ENCODE measurements around the gene TMEM178B.
"Not testable (repeated sequence)": the region's sequence is repeated elsewhere in the genome, so short reads cannot be mapped to it uniquely, and the experiment has no call there.

TMEM178B gene

DNA sequence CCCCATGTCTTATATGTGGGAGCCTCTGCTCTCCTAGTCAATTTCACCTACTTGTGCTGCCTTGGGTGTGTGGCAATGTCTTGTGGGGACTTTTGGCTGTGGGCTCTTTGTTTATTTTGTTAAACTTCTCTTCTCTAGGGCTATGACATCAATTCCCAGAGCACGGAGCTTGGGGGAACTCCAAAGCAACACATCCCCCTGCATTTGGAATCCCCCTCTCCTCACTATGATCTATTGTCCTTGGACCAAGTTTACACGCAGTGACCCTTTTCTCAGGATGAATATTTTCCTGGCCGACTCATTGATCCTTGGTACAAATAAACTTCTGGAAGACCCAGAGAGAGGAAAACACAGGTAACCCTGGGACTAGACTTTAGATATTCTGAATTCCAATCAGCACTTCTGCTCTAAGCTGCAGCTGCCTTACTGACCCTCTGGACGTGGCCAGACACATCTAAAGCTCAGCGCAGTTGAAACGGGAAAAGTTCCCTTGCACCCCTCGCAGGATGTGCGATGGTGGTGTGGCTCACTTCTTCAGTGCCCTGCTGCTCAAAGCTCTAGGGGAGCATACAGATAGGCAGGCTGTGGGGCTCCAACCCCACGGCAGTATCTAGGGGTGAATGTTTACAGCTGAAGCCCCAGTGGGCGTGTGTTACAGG, 110.8 kb downstream of the TMEM178B start:
- DNase-seq (ENCODE audit: low spot score): no peak

DNA sequence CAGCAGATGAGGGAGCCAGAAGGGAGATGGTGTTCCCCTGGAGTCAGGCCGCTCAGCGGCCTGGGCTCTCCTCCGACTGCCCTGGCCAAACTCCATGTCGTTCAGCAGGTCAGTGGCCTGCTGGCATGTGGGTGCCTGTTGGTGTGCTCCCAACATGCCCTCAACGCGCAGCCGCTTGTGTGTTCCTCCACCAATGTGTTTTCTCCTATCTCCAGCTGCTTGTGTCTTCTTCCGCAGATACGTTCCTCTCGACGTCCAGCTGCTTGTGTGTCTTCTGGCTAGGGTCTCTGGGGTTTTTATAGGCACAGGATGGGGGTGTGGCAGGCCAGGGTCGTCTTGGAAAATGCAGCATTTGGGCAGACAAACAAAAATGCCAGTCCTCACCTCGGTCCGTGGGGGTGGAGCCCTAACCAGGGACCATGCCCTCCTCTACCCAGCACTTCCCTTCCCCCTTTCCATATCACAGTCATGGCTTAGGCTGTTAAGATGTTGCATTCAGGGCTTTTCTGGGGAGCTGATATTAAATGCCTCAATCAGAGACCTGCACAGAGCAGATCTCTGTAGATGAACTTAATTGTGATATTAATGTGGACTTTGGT, 111.6 kb downstream of the TMEM178B start:
- DNase-seq (ENCODE audit: low spot score): no peak

DNA sequence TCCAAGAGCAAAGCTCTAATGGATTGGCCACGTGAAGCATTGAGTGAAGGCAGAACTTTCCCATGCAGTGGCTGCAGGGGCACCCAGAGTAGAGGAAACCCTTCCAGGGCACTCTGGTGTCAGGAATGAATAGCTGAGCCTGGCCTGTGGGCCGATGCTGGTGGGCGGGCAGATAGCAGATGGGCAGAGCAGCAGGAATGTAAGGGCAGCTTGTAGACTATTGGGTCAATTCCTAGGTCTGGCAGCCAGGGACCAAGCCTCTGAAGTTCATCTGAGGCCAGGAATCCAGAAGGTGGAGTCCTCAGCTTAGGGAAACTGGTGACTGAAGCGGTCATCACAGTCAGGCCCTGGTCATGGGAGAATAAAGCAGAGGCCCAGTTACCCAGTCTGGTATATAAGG, 115.4 kb downstream of the TMEM178B start:
- no peak for DNase-seq (ENCODE audit: low spot score)

DNA sequence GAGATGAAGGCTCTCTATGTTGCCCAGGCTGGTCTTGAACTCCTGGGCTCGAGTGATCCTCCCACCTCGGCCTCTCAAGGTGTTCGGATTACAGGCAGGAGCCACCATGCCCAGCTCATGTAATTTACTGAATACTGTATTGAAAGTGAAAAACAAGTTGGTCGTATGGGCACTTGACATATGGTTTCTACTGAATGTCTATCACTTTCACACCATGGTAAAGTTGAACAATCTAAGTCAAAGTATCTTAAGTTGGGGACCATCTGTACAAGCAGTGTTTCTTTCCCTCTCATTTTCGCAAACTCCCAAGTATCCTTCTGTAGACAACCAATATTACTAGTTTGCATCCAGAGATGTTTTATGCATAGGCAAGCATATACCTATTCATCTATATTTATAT, 116.6 kb downstream of the TMEM178B start:
- no peak for DNase-seq (ENCODE audit: low spot score)

DNA sequence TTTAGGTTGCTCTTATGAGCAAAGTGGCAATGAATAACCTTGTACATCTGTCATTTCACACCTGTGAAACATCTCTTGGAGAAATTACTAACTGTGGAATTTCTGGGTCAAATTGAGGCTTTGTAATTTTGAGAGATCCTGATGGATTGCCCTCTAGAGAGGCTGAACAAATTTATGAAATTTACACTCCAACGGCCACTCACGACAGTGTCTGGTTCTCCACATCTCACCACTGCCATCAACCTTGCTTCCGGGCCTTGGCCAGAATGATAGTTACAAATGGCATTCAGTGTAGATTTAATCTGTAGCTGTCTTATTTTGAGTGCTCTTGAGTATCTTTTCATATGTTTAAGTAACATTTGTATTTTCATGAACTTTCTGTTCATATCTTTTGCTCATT, 117.4 kb downstream of the TMEM178B start:
- DNase-seq (ENCODE audit: low spot score): no peak

DNA sequence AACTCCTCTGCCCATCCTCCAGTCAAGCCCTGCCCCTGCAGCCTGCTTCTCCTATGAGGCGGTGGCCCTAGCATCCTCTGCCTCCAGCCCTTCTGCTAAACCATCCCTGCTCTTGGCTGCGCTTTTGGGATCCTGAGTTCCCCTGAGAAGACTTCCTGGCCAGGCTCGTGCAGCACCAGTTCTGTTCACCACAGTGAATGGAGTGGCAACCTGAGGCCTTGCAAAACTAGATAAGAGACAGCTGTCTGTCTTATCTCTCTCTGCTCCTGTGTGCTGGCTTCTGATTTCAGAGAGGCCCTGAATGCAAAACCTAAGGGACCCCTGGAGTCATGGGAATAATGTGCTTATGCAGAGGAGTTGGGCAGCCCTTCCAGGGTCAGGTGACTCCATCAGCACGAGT, 119.2 kb downstream of the TMEM178B start:
- no peak for DNase-seq (ENCODE audit: low spot score)

DNA sequence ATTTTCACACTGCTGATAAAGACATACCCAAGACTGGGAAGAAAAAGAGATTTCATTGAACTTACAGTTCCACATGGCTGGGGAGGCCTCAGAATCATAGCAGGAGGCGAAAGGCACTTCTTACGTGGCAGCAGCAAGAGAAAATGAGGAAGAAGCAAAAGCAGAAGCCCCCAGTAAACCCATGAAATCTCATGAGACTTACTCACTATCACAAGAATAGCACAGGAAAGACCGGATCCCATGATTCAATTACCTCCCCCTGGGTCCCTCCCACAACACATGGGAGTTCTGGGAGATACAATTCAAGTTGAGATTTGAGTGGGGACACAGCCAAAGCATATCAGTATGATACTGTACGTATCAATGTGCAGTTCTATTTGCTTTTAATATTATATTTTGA, 121.9 kb downstream of the TMEM178B start:
- DNase-seq (ENCODE audit: low spot score): not testable (repeated sequence)

DNA sequence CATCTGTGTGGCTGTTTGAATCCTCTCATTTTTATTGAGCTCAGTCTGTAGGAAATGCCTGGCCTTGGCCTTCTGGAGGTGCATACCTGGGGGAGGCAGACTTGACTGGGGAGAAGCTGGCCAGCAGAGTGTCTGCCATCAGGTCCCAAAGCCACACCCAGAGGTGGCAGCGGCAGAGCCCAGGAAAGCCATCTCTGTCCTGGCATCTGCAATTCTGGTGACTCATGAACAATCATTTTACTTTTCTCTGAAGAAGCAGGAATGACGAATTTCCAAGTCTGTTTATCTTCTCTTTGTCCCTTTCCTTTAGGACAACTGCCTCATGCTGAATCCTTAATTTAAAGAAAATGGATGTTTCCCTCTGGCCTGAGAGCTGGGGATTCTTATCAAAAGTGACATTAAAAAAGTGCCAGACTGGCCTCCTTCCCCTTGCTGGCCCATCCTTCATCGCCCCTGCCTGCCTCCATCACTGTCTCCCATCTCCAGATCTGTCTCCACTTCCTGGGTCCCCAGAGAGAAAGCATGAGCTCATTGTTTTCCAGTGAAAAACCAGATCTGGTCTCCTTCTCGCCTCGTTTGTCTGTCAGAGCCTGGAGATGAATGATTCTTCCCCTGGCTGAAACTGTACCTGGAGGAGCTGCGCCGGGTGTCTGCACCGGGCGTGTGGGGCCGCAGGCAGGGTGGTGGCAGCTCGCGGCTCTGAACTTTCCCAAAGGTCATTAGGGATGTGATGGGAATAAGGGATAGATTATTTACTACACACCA, 124.5 kb downstream of the TMEM178B start:
- DNase-seq (ENCODE audit: low spot score): no peak

DNA sequence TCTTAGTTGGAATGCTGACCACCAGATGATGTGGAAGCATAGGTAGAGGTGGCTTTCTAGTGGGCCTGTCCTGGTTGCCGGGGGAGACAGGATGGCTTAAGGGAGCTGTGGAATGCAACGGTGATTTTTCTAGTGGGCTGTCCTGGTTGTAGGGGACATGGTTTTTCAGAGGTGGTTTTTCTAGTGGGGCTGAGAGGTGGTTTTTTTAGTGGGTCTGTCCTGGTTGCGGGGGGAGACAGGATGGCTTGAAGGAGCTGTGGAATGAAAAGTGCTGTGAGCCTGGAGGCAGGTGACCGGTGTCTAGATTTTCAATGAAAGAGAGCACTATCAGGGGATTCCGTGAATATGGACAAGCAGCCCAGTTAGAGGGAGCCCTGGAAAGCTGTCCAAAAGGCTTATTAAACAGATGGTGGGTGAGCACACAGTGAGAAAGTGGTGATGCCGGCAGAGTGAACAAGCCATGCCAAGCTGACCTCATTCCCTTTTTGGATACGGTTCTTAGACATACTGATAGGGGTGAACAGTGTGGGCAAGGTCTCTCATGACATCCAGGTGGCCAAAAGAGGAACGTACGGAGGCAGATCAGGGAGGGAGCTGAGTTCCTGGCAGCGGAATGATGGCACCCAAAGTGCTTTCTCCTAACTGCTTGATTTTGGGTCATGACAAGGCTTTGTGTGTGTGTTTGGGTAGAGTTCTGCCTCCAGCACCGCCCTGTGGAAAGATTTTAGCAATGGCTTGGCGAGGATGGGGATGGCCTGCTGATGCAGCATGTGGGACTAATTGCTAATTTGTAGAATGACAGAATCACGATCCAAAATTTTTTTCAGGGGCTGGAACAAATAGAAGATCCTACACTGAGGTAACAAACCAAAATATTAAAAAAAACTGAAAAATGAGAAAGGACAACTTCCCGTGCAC, 126.6 kb downstream of the TMEM178B start:
- DNase-seq (ENCODE audit: low spot score): no peak

DNA sequence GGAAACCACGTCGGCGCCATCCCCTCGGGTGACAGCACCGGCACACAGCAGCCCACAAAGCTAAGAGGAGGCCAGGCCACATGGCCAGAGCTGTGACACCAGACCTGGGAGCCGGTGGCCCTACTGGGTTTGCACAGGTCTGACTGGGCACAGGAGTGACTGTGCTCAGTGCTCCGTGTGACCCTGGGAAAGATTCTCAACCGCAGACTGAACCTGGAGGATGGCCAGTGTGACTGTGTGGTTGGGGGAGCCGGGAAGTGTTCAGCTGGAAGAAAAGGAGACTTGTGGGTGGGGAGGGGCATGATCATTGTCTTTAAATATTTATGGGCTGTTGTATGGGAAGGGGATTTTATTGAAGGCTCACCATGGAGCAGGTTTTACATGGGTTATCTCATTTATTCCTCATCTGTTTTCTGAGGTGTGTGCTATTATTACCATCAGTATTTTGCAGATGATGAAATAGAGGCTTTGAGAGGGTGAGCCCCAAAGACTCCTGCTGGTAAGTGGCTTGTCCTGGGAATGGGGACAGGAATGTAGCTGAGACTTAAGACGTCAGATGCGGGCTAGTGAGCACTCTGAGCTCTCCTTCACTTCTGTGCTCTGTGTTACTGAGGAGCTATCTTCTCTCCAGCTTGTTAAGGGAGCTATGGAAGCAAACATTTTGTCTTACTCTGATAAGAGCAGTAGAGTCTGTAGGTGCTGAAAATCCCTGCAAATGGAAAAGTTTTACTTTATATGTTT, 127.5 kb downstream of the TMEM178B start:
- DNase-seq (ENCODE audit: low spot score): no peak

DNA sequence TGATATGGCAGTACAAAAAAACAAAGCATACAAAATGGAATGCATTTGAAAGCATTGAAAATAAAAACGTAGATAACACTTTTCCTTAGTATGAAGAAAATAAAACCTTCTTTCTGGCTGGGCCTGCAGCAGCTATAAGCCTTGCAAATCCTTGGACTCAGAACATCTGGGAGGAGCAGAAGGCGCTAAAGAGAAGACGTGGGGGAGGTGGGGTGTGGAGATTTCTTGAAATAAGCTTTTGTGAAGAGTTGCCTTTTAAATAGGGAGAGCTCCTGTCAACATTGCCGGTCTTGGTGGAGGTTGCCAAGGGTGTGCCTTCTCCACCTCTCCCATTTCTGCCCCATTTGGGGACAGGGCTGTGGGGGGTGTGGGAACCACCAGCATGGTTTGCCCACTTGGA, 128.7 kb downstream of the TMEM178B start:
- no peak for DNase-seq (ENCODE audit: low spot score)

DNA sequence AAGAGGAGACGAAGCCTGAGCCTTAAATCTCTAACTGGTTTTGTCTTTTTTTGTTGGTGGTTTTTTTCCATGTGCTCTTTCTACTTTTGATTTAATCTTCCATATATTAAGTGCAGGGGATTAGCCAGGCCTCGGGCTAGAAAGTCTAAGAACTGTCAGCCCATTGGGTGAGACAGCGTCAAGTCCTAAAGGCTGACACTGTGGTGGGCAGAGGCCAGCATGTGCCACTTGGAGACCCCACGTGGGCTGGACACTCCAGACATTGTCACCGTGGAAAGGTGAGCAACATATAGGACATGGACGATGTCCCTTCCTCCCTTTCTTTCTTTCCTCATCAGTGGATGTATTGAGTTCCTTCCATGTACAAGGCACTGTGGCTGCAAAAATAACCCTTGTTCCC, 129.3 kb downstream of the TMEM178B start:
- DNase-seq (ENCODE audit: low spot score): no peak

DNA sequence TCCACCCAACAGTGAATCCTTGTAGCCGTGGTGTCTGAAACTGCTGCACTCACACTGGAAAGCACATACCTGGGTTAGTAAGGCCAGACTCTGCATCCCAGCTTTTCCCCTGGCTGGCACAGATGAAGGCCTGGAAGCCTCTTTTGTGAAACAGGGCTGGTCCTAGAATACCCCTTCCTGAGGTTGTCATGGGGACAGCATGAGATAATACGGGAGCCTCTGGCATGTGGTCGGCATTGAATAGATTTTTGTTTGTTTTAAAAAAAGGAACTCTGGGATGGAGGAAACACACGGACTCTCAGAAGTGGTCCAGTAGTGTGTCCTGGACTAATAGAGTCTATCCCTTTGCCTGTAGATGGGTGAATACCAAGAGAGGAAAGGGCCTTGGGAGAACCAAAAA, 129.7 kb downstream of the TMEM178B start:
- no peak for DNase-seq (ENCODE audit: low spot score)

DNA sequence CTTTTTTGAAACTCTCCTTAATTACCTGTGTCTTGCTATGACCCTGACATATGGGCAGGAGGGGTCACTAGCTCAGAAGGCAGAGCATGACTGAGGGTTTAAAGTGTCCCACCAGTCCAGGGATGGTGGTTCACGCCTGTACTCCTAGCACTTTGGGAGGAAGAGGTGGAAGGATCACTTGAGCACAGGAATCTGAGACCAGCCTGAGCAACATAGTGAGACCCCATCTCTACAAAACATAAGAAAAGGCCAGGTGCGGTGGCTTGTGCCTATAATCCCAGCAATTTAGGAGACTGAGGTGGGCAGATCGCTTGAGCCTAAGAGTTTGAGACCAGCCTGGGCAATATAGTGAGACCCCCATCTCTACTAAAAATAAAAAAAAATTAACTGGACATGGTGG, 133.8 kb downstream of the TMEM178B start:
- no peak for DNase-seq (ENCODE audit: low spot score)

DNA sequence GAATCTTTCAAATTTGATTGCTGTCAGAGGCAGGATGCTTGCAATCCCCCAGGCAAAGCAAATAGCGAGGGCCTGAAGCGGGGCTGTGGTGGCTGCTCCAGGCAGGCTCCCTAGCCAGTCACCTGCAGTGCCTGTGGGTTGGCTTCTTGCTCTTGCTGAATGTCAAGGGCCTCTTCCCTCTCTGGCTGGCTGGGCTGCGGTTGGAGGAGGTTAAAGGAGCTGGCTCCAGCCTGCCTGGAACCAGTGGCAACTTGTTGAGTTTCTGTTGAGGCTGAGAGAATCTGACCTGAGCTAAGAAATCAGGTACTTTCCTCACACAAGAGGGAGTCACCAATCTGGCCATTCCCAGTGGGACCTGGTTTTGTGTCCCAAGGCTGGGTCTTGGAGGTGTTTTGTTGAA, 134.7 kb downstream of the TMEM178B start:
- no peak for DNase-seq (ENCODE audit: low spot score)

DNA sequence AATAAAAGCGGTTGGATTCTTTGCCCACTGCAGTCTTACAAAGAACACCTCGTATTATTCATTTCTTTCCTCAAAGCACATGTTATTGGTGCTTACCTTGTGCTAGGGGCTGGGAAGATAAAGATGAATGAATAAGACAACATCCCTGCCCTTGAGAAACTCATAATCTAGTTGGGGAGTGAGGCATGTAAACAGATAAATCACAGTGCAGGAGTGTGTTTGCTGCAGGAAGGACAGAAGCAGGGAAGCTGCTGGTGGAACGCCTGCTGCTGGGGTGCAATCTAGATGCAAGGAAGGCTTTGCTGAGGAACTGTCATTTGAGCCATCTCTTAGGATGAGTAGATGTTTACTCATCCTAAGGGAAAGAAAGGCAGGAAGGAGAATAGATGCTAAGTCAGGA, 135.6 kb downstream of the TMEM178B start:
- no peak for DNase-seq (ENCODE audit: low spot score)

DNA sequence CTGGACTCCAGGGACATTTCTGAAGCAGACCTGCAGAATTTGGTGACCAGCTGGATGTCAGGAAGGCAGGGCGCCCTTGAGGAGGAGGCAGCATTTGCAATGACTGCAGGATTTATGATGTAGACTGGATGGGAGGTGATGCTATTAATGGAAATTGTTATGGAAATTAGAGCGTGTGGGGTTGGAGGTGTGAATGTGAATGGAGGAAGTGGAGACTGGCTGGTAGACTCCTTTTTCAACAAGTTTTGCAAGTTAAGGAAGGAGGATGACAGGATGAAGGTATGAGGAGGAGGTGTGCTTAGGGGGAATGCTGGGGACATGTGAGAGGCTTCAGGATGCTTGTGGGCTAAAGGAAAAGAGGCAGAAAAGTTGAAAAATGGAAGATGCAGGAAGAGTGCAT, 137.0 kb downstream of the TMEM178B start:
- no peak for DNase-seq (ENCODE audit: low spot score)

DNA sequence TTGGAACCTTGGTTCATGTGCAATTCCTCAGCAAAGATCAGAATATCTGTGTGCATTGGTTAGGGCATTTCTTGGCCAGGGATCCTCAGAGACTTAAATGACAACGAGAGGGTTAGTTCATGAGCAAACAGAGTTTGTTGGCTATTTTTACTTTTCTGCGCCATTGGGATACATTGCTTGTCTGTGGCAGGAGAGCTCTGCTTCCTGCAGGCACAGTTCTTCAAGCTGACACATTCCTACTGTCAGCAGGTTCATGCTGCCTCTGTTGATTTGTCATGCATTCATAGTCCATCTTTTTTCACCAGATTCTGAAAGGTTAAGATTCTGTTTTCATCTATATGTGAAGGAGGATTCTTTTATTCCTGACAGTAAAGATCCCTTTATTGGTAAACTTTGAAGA, 139.4 kb downstream of the TMEM178B start:
- DNase-seq (ENCODE audit: low spot score): no peak

DNA sequence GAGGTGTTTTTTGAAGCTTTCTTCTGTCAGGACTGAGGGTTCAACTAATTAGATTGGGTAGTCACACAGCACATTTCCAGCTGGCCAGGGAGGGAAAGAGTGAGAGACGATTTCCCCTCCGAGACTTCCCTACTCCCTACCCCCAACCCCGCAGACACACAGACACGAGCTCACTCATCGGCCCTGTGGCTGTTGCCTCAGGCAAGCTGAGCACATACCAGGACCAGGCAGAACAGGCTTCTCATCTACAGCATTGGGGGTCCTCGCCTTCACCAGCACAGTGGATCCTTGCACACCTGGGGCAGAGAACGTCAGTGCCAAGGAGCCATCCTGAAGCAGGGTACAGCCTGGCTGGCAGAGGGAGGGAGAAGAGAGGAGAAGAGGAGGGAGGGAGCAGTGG, 144.1 kb downstream of the TMEM178B start:
- DNase-seq (ENCODE audit: low spot score): no peak

DNA sequence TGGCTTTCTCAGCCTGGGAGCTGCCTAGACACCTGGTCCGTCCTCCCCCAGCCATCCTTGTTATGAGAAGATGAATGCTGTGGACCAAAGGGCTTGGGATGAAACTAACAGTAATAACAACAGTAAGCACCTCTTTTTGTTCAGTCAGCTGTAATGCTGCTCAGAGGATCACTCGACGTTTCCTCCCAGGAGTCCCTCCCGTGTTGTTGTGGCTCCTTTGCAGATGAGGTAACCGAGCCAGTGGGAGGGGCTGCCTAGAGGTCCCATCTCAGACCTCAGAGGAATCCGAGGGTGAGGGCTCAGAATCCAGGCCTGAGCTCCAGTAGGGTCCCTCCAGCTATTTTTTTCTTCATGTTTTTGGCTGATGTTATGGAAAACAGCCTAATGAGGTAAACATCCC, 145.1 kb downstream of the TMEM178B start:
- no peak for DNase-seq (ENCODE audit: low spot score)

DNA sequence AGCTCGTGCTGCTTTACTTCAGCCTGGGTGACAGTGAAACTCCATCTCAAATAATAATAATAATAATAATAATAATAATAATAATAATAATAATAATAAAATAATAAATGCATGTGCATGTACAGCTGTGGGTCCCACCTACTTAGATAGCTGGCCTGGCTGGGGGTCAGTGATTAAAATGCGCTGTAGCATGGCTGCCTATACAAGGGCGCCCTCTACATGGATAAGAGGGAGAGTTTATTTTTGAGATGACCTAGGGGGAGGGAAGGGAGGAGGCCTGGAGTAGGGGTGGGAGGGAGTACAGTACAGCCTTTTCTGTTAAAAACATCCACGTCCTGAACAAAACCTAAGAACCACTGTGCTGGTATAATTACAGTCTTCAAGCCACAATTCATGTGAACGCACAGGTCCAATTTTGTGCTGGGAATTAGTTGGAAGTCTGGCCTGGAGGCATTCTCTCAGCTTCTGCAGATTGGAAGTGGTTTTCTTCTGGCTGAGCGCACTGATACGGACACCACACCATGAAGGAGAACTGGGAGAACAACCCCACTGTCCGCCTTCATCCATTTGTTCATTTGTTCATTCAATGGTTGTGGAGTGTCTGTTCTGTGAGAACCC, 146.5 kb downstream of the TMEM178B start:
- DNase-seq (ENCODE audit: low spot score): no peak
